HUDEP-2 (cell line): ENCODE results near the gene JPH3.

ENCODE experiments used
- DNase-seq, 76 experiments: peaks; one replicate each; lab custom pipeline; 2025; ENCODE audit not compliant: unreplicated experiment in 76 of 76; lab: John Stamatoyannopoulos, UW

Gene JPH3

DNA sequence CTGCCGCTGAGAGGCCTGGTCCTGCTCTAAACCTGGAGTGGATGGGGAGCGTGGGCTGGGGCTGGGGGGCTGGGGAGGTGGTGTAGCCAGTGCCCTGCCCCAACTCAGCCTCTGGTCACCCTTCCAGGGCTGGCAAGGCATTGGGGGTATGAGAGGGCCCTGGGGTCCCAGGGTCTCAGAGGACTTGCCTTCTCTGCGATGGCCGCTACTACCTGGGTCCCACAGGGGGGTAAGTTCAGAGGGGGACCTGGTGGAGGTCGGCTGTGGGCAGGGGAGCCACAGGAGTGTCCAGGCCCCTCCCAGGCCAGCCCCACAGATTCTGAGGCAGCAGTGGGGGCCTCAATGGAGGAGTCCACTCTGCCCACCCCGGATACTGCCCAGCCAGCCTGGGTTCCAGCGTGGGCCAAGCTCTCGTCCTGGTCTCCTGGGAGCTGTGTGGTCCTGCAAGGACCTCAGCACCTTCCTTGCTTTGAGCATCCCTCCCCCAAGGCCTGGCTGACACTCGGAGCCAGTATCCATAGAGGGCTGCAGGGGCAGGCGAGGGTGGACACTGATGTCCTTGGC is 20.5 kb downstream of the JPH3 start:
- DNase-seq, result no peak

GRCh38 chr16:87625241-87625797 is 23.0 kb downstream of the JPH3 start:
- no peak for DNase-seq

- no peak for DNase-seq
These were observed 24.1 kb downstream of the JPH3 start for GRCh38 chr16:87626401-87626800.

GRCh38 chr16:87626905-87627304 is 24.6 kb downstream of the JPH3 start:
- no peak for DNase-seq

DNA sequence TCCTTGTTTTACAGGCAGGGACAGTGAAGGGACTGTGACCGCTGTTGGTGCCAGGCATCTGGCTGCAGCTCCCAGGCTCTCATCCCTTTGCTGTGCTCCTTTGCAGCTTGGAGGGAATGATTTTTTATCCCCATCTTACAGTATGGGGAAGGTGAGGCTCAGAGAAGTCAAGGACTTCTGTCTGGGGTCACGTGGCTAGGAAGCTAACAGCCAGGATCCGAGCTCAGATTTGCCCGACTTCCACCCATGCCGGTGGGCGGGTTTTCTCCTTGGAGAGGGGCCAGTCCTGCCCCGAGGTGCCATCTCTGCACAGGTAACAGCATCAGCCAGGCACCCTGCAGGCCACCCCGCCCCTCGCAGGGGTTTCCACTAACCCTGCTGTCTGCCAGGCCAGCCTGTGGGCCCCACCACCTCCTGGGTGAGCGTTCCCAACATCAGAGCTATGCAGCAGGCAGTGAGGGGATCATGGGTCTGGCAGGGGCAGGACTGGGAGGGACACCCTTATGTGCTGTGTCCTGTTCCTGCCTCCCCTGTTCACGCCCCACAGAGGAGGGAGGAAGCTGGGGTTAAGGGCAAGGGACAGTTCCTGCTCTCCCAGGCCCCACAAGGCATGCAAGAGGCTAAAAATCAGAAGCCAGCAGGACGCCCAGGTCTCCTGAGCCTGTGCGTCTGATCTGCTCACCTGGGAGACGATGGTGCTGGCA is 25.4 kb downstream of the JPH3 start:
- no peak for DNase-seq

DNA sequence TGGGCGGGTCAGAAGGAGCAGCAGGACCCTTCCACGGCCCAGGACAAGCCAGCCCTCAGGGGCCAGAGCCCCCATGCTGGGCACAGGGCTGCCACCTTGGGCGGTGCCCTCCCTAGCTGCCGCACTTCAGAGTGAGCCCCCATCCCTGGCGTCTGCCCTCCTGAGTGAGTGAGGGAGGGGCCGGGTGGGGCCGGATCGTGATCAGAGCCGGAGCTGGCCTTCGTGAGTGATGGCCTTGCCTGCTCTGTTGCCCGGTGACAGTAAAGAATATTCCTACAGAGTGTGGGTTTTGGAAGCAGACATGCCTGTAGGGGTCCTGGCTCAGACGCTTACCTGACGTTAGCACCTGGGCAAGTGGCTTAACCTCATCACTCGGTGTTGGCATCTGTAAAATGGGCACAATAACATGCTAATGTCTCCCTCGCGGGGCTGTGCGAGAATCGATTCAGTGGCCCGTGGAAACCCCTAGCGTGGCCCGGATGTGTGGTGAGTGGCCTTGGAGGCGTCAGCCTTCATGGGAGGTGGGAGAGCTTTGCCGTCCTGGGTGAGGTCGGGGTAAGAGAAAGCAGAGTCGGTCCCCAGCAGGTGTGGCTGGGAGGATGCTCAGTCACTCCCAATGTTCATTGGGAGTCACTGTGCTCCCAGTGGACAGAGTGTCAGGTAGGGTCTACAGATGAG is 26.1 kb downstream of the JPH3 start:
- no peak for DNase-seq

- DNase-seq, result no peak
These were observed 26.6 kb downstream of the JPH3 start for GRCh38 chr16:87628940-87629339.

- DNase-seq, result no peak
These were observed 28.8 kb downstream of the JPH3 start for GRCh38 chr16:87631067-87631466.

DNA sequence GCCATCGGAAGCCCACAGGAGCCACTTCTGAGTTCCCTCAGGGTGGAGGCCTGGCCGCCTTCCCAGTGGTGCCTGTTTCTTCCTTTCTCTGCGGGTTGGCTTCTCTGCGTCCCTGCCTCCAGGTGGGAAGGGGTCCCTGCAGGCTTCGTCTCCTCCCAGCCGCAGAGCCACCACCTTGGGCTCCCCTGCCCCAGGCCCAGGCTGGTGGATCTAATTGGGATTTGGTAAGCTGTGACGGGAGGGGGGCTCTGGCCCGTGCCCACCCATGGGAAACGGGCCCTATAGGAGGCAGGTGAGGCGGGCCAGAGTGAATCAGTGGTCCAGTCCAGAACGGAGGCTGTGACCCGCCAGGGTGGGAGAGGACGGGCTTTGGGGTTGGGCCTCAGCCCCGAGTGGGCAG is 32.1 kb downstream of the JPH3 start:
- no peak for DNase-seq

DNA sequence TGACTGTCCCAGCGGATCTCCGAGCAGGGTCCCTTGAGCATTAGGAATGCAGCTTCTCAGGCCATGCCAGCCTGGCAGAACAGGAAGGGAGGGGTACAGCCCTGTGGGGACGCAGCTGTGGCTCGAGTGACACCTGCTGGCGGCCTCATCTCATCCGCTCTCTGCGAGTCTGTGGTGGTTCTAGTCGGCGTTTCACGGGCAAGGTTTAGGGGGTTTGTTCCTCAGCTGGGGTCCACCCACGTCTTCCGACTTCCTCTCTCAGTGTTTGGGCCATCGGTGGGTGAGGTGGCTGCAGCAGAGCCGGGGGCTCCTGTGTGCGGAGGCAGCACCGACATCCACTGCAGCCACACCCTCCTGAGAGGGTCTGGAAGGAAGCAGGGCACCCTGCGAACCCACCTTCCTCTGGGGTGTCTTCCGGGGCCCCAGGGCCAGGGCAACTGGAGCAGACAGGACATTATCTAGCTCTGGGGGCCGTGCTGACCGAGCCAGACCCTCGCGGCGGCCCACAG is 33.3 kb downstream of the JPH3 start:
- peak in 52 of 76 experiments; percentile 4 to 64 (median 34) for DNase-seq

GRCh38 chr16:87636050-87636684 is 33.9 kb downstream of the JPH3 start:
- DNase-seq, result peak in 71 of 76 experiments; percentile 6 to 81 (median 56)

DNA sequence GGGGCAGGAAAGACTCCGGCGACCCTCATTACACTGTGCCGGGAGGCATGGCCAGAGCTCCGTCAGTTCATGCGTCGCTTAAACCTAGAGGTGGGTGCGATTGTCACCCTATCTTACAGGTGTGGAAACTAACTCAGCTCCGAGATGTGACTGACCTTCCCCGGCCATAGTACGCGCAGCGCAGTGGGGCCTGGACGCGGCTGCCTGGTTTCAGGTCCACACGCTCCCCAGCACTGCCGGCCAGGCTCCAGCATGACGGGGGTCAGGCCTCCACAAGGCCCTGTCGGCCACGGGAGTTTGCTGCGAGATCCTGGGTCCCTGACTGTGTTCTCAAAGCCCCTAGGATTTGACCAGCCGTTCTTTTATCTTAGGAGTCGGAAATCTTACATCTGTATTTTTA is 34.4 kb downstream of the JPH3 start:
- no peak for DNase-seq

- DNase-seq, result no peak
These were observed 35.0 kb downstream of the JPH3 start for GRCh38 chr16:87637357-87637756.

- no peak for DNase-seq
These were observed 36.4 kb downstream of the JPH3 start for GRCh38 chr16:87638736-87639135.

- DNase-seq, result no peak
These were observed 39.4 kb downstream of the JPH3 start for GRCh38 chr16:87641721-87642120.

DNA sequence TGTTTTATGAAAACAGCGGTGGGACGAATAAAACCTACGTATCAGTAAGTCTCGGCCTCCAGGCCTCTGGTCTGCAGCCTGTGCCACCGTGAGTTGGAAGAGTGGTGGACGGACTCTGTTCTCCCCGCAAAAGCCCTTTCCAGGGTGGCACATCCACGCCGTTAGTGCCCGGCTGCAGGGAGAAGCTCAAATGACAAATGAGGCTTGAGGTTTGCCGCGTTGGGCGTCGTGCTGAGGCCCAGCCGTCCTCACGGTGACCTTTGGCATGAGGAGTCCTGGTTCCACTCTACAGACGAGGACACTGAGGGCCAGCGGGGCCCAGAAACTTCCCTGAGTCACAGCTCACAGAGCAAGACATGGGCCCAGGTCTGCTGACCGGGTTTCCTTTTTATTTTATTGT is 40.2 kb downstream of the JPH3 start:
- DNase-seq, result no peak

- DNase-seq, result no peak
These were observed 41.9 kb downstream of the JPH3 start for GRCh38 chr16:87644186-87644585.

DNA sequence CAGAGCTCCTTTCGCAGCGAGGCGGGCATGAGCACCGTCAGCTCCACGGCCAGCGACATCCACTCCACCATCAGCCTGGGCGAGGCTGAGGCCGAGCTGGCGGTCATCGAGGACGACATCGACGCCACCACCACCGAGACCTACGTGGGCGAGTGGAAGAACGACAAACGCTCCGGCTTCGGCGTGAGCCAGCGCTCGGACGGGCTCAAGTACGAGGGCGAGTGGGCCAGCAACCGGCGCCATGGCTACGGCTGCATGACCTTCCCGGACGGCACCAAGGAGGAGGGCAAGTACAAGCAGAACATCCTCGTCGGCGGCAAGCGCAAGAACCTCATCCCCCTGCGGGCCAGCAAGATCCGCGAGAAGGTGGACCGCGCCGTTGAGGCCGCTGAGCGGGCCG is 42.3 kb downstream of the JPH3 start:
- DNase-seq, result no peak

DNA sequence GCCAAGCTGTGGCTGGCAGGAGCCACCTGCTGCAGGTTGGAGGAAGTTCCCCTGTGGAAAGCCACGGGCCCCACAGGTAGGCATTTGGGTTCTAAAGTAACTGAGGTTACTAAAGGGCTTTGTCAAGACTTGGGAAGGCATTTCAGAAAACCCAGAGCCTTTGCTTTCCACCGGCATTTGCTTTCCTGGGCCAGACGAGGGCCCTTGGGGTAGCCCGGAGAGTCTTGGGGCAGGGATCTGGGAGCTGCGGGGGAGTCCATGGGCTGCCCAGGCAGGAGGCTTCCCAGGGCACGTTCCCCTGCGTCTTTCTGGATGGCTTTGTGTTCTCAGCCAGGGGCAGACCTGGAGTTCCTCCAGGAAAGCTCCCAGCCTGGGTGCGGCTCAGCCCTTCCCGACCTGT is 43.5 kb downstream of the JPH3 start:
- no peak for DNase-seq

- DNase-seq, result no peak
These were observed 45.3 kb downstream of the JPH3 start for GRCh38 chr16:87647431-87648185.
